Gastroesophageal sphincter (tissue), 3 donors: ENCODE data around the gene EVL.

ENCODE experiments used
- CTCF ChIP-seq, 4 experiments: fragments of 200-600 bp in 2 of 4; fragments of 450-650 bp in 2 of 4; sonication (generic) in 1 of 4; IDR thresholded peaks; one replicate each; pipeline ENCODE4 v1.5.1; 2017 to 2019; ENCODE audit warnings: antibody characterized with exemption in 4 of 4, mild to moderate bottlenecking in 2 of 4, moderate library complexity in 2 of 4
- POLR2AphosphoS5 ChIP-seq: sonication (generic); formaldehyde crosslinking; IDR thresholded peaks from one replicate; pipeline ENCODE4 v1.6.1; 2017; ENCODE audit warnings: antibody characterized with exemption

- TF ChIP-seq CTCF (IDR thresholded peaks at IDR 0.05) (no peak), POLR2AphosphoS5 (no peak)
Observed at GRCh38 chr14:100041271-100041670, 24.0 kb upstream of the EVL start.
